Measurements from ENCODE around the gene ELL3.

Gene ELL3

GRCh38 chr15:43794269-43795037, 17.7 kb upstream of the ELL3 start:
- whole genome bisulfite sequencing, result 83% methylated on average over 8 of the region's 9 CpGs
- H4K8ac ChIP-seq (ENCODE audit: low read length), result no peak overlapping the region

GRCh38 chr15:43793647-43794046, 16.9 kb upstream of the ELL3 start:
- Histone ChIP-seq H2BK12ac (ENCODE audit: low read length in 2 of 2) (peak overlapping the region in 1 of 2 experiments; percentile 10), H3K27me3 (ENCODE audit: control insufficient read depth in 1 of 2, insufficient read depth in 1 of 2, low read length in 2 of 2) (no peaks in the 10 kb centered on the region), H3K79me1 (replicated peaks; ENCODE audit: low read length, poor library complexity, severe bottlenecking) (peaks cover 8% of the 10 kb centered on the region), H3K27ac (ENCODE audit: low read length, poor library complexity, severe bottlenecking) (no peak overlapping the region), H2AK5ac (ENCODE audit: low read length, severe bottlenecking) (no peak overlapping the region), H3K4ac (ENCODE audit: low read depth in 1 of 2, low read length in 2 of 2) (peak overlapping the region in 1 of 2 experiments; percentile 4), H4K8ac (ENCODE audit: low read length) (no peak overlapping the region), H2BK5ac (ENCODE audit: low read depth, low read length, poor library complexity, severe bottlenecking) (no peak overlapping the region), H3K9me3 (ENCODE audit: control insufficient read depth, low read length) (no peaks in the 10 kb centered on the region), H3K9ac (ENCODE audit: low read length) (peak overlapping the region; percentile 100), H2AFZ (ENCODE audit: low read depth, low read length) (no peak overlapping the region), H3K4me2 (ENCODE audit: low read length, poor library complexity, severe bottlenecking) (peak overlapping the region; percentile 72), H2BK120ac (ENCODE audit: low read depth, low read length) (no peak overlapping the region), H3K36me3 (ENCODE audit: control insufficient read depth in 1 of 2, insufficient read depth in 2 of 2, low read depth in 1 of 2, low read length in 2 of 2) (peaks cover 30 to 52% of the 10 kb centered on the region in 2 experiments), H2BK15ac (ENCODE audit: low read depth, poor library complexity, severe bottlenecking) (no peak overlapping the region), H3K14ac (ENCODE audit: low read length in 2 of 2) (no peak overlapping the region), H4K91ac (ENCODE audit: low read length) (no peak overlapping the region), H3K18ac (ENCODE audit: low read depth in 1 of 2, low read length in 2 of 2) (no peak overlapping the region), H3K23ac (ENCODE audit: low read length in 2 of 2) (peak overlapping the region in 1 of 2 experiments; percentile 47), H3K4me1 (ENCODE audit: control insufficient read depth, insufficient read depth, low read depth, low read length) (peaks cover 25% of the 10 kb centered on the region), H3K4me3 (ENCODE audit: insufficient read depth in 1 of 2, low read depth in 1 of 2, low read length in 2 of 2) (peak overlapping the region in 1 of 2 experiments; percentile 96)
- no peak for DNase-seq
- 90% methylated on average over 10 of the region's 10 CpGs for WGBS

More at GRCh38 chr15:43794269-43795037, 17.7 kb upstream of the ELL3 start:
- H3K18ac ChIP-seq (ENCODE audit: low read depth in 1 of 2, low read length in 2 of 2), result no peak overlapping the region
- H2BK5ac ChIP-seq (ENCODE audit: low read depth, low read length, poor library complexity, severe bottlenecking), result no peak overlapping the region
- no peak overlapping the region for H4K91ac ChIP-seq (ENCODE audit: low read length)
- no peak overlapping the region for H2BK15ac ChIP-seq (ENCODE audit: low read depth, poor library complexity, severe bottlenecking)
- peaks cover 8% of the 10 kb centered on the region for H3K79me1 ChIP-seq (replicated peaks; ENCODE audit: low read length, poor library complexity, severe bottlenecking)
- H3K14ac ChIP-seq (ENCODE audit: low read length in 2 of 2), result no peak overlapping the region
- H3K27me3 ChIP-seq (ENCODE audit: control insufficient read depth in 1 of 2, insufficient read depth in 1 of 2, low read length in 2 of 2), result no peaks in the 10 kb centered on the region
- H3K9me3 ChIP-seq (ENCODE audit: control insufficient read depth, low read length), result no peaks in the 10 kb centered on the region
- H2AFZ ChIP-seq (ENCODE audit: low read depth, low read length), result no peak overlapping the region
- H3K4me2 ChIP-seq (ENCODE audit: low read length, poor library complexity, severe bottlenecking), result no peak overlapping the region
- H2AK5ac ChIP-seq (ENCODE audit: low read length, severe bottlenecking), result no peak overlapping the region
- peaks cover 25% of the 10 kb centered on the region for H3K4me1 ChIP-seq (ENCODE audit: control insufficient read depth, insufficient read depth, low read depth, low read length)
- peak overlapping the region in 1 of 2 experiments; percentile 24 for H3K4ac ChIP-seq (ENCODE audit: low read depth in 1 of 2, low read length in 2 of 2)
- peak overlapping the region; percentile 100 for H3K9ac ChIP-seq (ENCODE audit: low read length)
- H3K23ac ChIP-seq (ENCODE audit: low read length in 2 of 2), result no peak overlapping the region
- H2BK120ac ChIP-seq (ENCODE audit: low read depth, low read length), result no peak overlapping the region
- peak overlapping the region in 1 of 2 experiments; percentile 96 for H3K4me3 ChIP-seq (ENCODE audit: insufficient read depth in 1 of 2, low read depth in 1 of 2, low read length in 2 of 2)
- peak; percentile 75 for DNase-seq
- H3K27ac ChIP-seq (ENCODE audit: low read length, poor library complexity, severe bottlenecking), result no peak overlapping the region
- H2BK12ac ChIP-seq (ENCODE audit: low read length in 2 of 2), result no peak overlapping the region
- peaks cover 38 to 60% of the 10 kb centered on the region in 2 experiments for H3K36me3 ChIP-seq (ENCODE audit: control insufficient read depth in 1 of 2, insufficient read depth in 2 of 2, low read depth in 1 of 2, low read length in 2 of 2)

- H3K27me3 ChIP-seq (ENCODE audit: control insufficient read depth in 1 of 2, insufficient read depth in 1 of 2, low read length in 2 of 2), result no peaks in the 10 kb centered on the region
- H3K79me1 ChIP-seq (replicated peaks; ENCODE audit: low read length, poor library complexity, severe bottlenecking), result peaks cover 8% of the 10 kb centered on the region
- peak overlapping the region; percentile 44 to 98 for H3K14ac ChIP-seq (ENCODE audit: low read length in 2 of 2)
- peaks cover 24% of the 10 kb centered on the region for H3K4me1 ChIP-seq (ENCODE audit: control insufficient read depth, insufficient read depth, low read depth, low read length)
- peak overlapping the region; percentile 67 for H2AK5ac ChIP-seq (ENCODE audit: low read length, severe bottlenecking)
- H2AFZ ChIP-seq (ENCODE audit: low read depth, low read length), result no peak overlapping the region
- peak; percentile 45 for DNase-seq
- H3K18ac ChIP-seq (ENCODE audit: low read depth in 1 of 2, low read length in 2 of 2), result peak overlapping the region; percentile 99
- peak overlapping the region; percentile 92 for H3K27ac ChIP-seq (ENCODE audit: low read length, poor library complexity, severe bottlenecking)
- H3K9me3 ChIP-seq (ENCODE audit: control insufficient read depth, low read length), result no peaks in the 10 kb centered on the region
- peak overlapping the region; percentile 96 to 98 for H3K4ac ChIP-seq (ENCODE audit: low read depth in 1 of 2, low read length in 2 of 2)
- H4K8ac ChIP-seq (ENCODE audit: low read length), result peak overlapping the region; percentile 90
- H3K36me3 ChIP-seq (ENCODE audit: control insufficient read depth in 1 of 2, insufficient read depth in 2 of 2, low read depth in 1 of 2, low read length in 2 of 2), result peaks cover 30 to 46% of the 10 kb centered on the region in 2 experiments
- H3K4me2 ChIP-seq (ENCODE audit: low read length, poor library complexity, severe bottlenecking), result peak overlapping the region; percentile 72
- peak overlapping the region; percentile 97 for H2BK120ac ChIP-seq (ENCODE audit: low read depth, low read length)
- WGBS, result 4% methylated on average over 30 of the region's 33 CpGs
- peak overlapping the region; percentile 95 for H4K91ac ChIP-seq (ENCODE audit: low read length)
- H3K9ac ChIP-seq (ENCODE audit: low read length), result peak overlapping the region; percentile 100
- H3K23ac ChIP-seq (ENCODE audit: low read length in 2 of 2), result peak overlapping the region in 1 of 2 experiments; percentile 54
- peak overlapping the region; percentile 18 for H2BK15ac ChIP-seq (ENCODE audit: low read depth, poor library complexity, severe bottlenecking)
- peak overlapping the region; percentile 75 for H2BK5ac ChIP-seq (ENCODE audit: low read depth, low read length, poor library complexity, severe bottlenecking)
- peak overlapping the region in 1 of 2 experiments; percentile 60 for H2BK12ac ChIP-seq (ENCODE audit: low read length in 2 of 2)
- H3K4me3 ChIP-seq (ENCODE audit: insufficient read depth in 1 of 2, low read depth in 1 of 2, low read length in 2 of 2), result peak overlapping the region; percentile 84 to 96
These were observed 16.2 kb upstream of the ELL3 start for GRCh38 chr15:43792761-43793476.

All from mesenchymal stem cell (in vitro differentiated cells and primary cell).